OCI-LY1 (cell line): ENCODE results near the gene NDUFAF4.

ENCODE experiments used
- H2AFZ ChIP-seq: fragments of 200-600 bp; sonication (generic), shearing (Covaris generic); 2 replicates; pipeline ENCODE4 v1.6.0; 2014; ENCODE audit warnings: antibody characterized with exemption, mild to moderate bottlenecking, low read length
- H3F3A ChIP-seq: fragments of 200-600 bp; sonication (generic), shearing (Covaris generic); 2 replicates; pipeline ENCODE4 v1.6.0; 2014; ENCODE audit warnings: mild to moderate bottlenecking, antibody characterized with exemption, low read length, moderate library complexity; ENCODE audit not compliant: insufficient read depth
- H3K27ac ChIP-seq: fragments of 200-600 bp; sonication (generic); 2 replicates; pipeline ENCODE4 v1.5.1; 2014; ENCODE audit warnings: low read length, mixed run types, mild to moderate bottlenecking, low read depth; ENCODE audit not compliant: poor library complexity, severe bottlenecking
- H3K27me3 ChIP-seq: fragments of 200-600 bp; sonication (generic); 2 replicates; pipeline ENCODE4 v1.6.0; 2014; ENCODE audit warnings: antibody characterized with exemption, mild to moderate bottlenecking, low read length, moderate library complexity; ENCODE audit not compliant: insufficient read depth
- H3K36me3 ChIP-seq: fragments of 200-600 bp; sonication (generic); 2 replicates; pipeline ENCODE4 v1.6.1; 2014; ENCODE audit warnings: mild to moderate bottlenecking, antibody characterized with exemption, low read length, moderate library complexity, mixed read lengths; ENCODE audit not compliant: insufficient read depth
- H3K4me1 ChIP-seq: fragments of 200-600 bp; sonication (generic); 2 replicates; pipeline ENCODE4 v1.5.1; 2014; ENCODE audit warnings: mild to moderate bottlenecking, low read length, moderate library complexity; ENCODE audit not compliant: insufficient read depth, severe bottlenecking
- H3K4me2 ChIP-seq: fragments of 200-600 bp; sonication (generic), shearing (Covaris generic); 2 replicates; pipeline ENCODE4 v1.6.1; 2014; ENCODE audit warnings: low read length
- H3K4me3 ChIP-seq: fragments of 200-600 bp; sonication (generic); 2 replicates; pipeline ENCODE4 v1.5.1; 2014; ENCODE audit warnings: low read length, low read depth, mild to moderate bottlenecking, mixed read lengths; ENCODE audit not compliant: poor library complexity, severe bottlenecking
- H3K79me2 ChIP-seq: fragments of 200-600 bp; shearing (Covaris generic); 2 replicates; pipeline ENCODE4 v1.6.1; 2016; ENCODE audit warnings: mixed run types, low read length, mixed read lengths; ENCODE audit not compliant: insufficient read depth
- H3K9ac ChIP-seq: fragments of 200-600 bp; sonication (generic), shearing (Covaris generic); 2 replicates; pipeline ENCODE4 v1.6.1; 2014; ENCODE audit warnings: mild to moderate bottlenecking, low read length, mixed read lengths
- H3K9me2 ChIP-seq: fragments of 200-600 bp; sonication (generic), shearing (Covaris generic); 2 replicates; pipeline ENCODE4 v1.6.1; 2014; ENCODE audit warnings: low read depth, mild to moderate bottlenecking, low read length, mixed read lengths
- H3K9me3 ChIP-seq: fragments of 200-600 bp; shearing (Covaris generic); 2 replicates; pipeline ENCODE4 v1.6.1; 2014; ENCODE audit warnings: low read length, mixed read lengths
- H4K20me1 ChIP-seq: fragments of 200-600 bp; sonication (generic), shearing (Covaris generic); 2 replicates; pipeline ENCODE4 v1.6.0; 2016; ENCODE audit warnings: mild to moderate bottlenecking, low read length; ENCODE audit not compliant: insufficient read depth
- EZH2 ChIP-seq: fragments of 200-600 bp; sonication (generic), shearing (Covaris generic); IDR thresholded peaks from 2 replicates; pipeline ENCODE4 v1.8.0; 2017; ENCODE audit warnings: borderline replicate concordance, mixed run types, mild to moderate bottlenecking, antibody characterized with exemption, low read length, moderate library complexity, mixed read lengths
- TF ChIP-seq, protein P1 (sequence below): fragments of 200-600 bp; sonication (generic), shearing (Covaris generic); IDR thresholded peaks from 2 replicates; pipeline ENCODE4 v1.5.1; 2017; ENCODE audit warnings: mild to moderate bottlenecking, antibody characterized with exemption, low read length, moderate library complexity, mixed read lengths

The NDUFAF4 gene

DNA sequence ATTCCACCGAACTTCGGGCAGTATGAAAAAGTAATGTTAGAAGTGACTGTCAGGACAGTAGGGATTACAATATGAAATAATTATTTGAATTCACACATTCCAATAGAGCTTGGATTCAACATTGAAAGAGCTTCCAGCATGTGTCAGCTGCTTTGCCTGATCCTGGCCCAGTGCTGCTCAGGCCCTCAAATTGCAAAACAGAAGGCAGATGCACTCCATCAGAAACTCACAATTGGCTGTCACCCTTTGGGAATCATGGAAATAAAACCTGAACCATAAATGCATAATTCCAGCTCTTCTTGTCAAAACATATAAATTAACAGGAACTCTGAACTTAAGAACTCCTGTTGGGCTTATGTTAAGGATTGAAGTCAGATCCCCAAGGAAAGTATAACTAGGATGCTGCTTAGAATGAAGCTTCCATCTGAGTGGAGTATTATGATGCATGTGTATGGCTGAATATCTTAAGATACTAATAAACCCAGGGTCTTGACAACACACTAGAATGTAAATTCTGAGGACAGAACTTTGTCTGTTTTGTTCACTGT lies 1.8 kb upstream of the NDUFAF4 start:
- H3K9me2 ChIP-seq: no peaks in the 10 kb centered on the region
- peaks cover 26% of the 10 kb centered on the region for H3K79me2 ChIP-seq
- H3K27ac ChIP-seq: no peak overlapping the region
- TF ChIP-seq, protein P1, sequence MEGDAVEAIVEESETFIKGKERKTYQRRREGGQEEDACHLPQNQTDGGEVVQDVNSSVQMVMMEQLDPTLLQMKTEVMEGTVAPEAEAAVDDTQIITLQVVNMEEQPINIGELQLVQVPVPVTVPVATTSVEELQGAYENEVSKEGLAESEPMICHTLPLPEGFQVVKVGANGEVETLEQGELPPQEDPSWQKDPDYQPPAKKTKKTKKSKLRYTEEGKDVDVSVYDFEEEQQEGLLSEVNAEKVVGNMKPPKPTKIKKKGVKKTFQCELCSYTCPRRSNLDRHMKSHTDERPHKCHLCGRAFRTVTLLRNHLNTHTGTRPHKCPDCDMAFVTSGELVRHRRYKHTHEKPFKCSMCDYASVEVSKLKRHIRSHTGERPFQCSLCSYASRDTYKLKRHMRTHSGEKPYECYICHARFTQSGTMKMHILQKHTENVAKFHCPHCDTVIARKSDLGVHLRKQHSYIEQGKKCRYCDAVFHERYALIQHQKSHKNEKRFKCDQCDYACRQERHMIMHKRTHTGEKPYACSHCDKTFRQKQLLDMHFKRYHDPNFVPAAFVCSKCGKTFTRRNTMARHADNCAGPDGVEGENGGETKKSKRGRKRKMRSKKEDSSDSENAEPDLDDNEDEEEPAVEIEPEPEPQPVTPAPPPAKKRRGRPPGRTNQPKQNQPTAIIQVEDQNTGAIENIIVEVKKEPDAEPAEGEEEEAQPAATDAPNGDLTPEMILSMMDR: no peak
- no peak for TF ChIP-seq EZH2
- no peak overlapping the region for H3K9ac ChIP-seq
- H3K27me3 ChIP-seq: no peaks in the 10 kb centered on the region
- peaks cover 21% of the 10 kb centered on the region for H3K36me3 ChIP-seq
- peaks cover 36% of the 10 kb centered on the region for H3K4me1 ChIP-seq
- H3K9me3 ChIP-seq: no peaks in the 10 kb centered on the region; the same call in 1 of the 2 replicates
- H4K20me1 ChIP-seq: no peaks in the 10 kb centered on the region
- H2AFZ ChIP-seq: no peak overlapping the region
- H3K4me3 ChIP-seq: no peak overlapping the region
- no peaks in the 10 kb centered on the region for H3F3A ChIP-seq
- H3K4me2 ChIP-seq: no peak overlapping the region

DNA sequence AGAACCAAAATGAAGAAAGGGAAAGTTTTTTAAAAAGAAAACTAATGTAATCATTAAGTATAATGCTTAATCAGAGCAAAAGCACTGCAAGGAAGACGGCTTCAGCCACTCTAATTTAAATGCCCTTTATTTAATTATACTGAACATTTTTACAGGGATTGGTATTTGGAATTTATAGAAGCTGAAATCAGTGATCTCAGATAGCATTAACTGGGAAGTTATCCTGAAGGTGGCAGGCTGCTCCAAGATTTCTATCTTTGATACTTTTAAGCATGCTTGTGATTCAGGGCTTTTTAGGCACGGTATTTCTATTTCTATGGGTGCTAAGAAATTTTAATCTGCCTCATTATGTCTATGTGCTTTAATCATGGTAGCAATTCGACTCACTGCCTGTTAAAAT lies 1.3 kb upstream of the NDUFAF4 start:
- H3K36me3 ChIP-seq: peaks cover 26% of the 10 kb centered on the region
- peak overlapping the region; percentile 72 for H3K27ac ChIP-seq

DNA sequence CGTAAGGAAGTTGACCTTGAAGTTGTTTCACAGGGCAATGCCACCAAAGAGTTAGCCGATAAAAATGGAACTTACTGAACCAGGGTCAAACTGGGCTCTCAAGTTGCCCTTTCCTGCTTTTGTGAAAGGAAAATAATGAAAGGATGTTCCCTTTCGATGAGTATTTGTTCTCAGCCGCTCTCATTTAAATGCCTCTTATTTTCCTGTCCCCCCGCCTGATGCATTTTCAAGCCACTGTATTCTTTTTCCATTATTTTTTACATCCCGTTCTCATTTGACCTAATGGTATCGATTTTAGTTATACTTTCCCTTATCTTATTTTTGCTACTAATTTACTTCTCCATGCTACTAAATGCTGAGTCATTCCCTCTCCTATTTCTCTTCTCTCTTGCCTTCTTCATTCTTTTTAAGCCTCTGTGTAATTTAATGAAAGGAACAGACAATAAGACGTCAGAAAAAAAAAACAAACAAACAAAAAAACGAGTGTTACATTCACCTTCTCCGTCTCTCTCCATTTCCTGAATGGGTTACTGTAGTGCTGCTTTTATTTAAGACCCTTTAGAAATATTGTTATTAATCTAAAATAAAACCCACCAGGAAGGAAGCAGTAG lies 655 bp upstream of the NDUFAF4 start:
- Histone ChIP-seq H3K9ac (peak overlapping the region; percentile 79), H3K4me3 (peak overlapping the region; percentile 79), H4K20me1 (no peaks in the 10 kb centered on the region), H3K4me2 (peak overlapping the region; percentile 82), H3K4me1 (peaks cover 36% of the 10 kb centered on the region), H3K36me3 (peaks cover 33% of the 10 kb centered on the region), H3K9me3 (no peaks in the 10 kb centered on the region; the same call in 1 of the 2 replicates), H2AFZ (peak overlapping the region; percentile 25; the same call in 1 of the 2 replicates), H3F3A (no peaks in the 10 kb centered on the region), H3K27me3 (no peaks in the 10 kb centered on the region), H3K9me2 (no peaks in the 10 kb centered on the region), H3K79me2 (peaks cover 28% of the 10 kb centered on the region), H3K27ac (peak overlapping the region; percentile 72)
- no peak for TF ChIP-seq EZH2
- TF ChIP-seq, protein P1: no peak

More for the DNA sequence above, 1.3 kb upstream of the NDUFAF4 start:
- Histone ChIP-seq H3F3A (no peaks in the 10 kb centered on the region), H2AFZ (peak overlapping the region; percentile 25; the same call in 1 of the 2 replicates), H4K20me1 (no peaks in the 10 kb centered on the region), H3K9me3 (no peaks in the 10 kb centered on the region; the same call in 1 of the 2 replicates), H3K9ac (peak overlapping the region; percentile 79; the same call in 1 of the 2 replicates), H3K4me3 (no peak overlapping the region), H3K9me2 (no peaks in the 10 kb centered on the region), H3K4me1 (peaks cover 36% of the 10 kb centered on the region), H3K4me2 (peak overlapping the region; percentile 82), H3K79me2 (peaks cover 28% of the 10 kb centered on the region), H3K27me3 (no peaks in the 10 kb centered on the region)
- TF ChIP-seq, protein P1: peak; percentile 41
- no peak for TF ChIP-seq EZH2
